AG09319 (cell line): ENCODE measurements around the gene CCDC116.
"Not testable (repeated sequence)": the region's sequence is repeated elsewhere in the genome, so short reads cannot be mapped to it uniquely, and the experiment has no call there.

Experiments
- DNase-seq: peaks from one replicate; pipeline ENCODE4 v3.0.0-alpha.2; 2010; ENCODE audit warnings: low read depth; ENCODE audit errors: extremely low read depth
- CTCF ChIP-seq: IDR thresholded peaks from 2 replicates; pipeline ENCODE4 v1.5.1; 2011; ENCODE audit warnings: low read depth, mild to moderate bottlenecking, inconsistent platforms, low read length, moderate library complexity

Gene CCDC116

GRCh38 chr22:21591695-21592094 is 40.9 kb upstream of the CCDC116 start:
- TF ChIP-seq CTCF: no peak
- DNase-seq: no peak

DNA sequence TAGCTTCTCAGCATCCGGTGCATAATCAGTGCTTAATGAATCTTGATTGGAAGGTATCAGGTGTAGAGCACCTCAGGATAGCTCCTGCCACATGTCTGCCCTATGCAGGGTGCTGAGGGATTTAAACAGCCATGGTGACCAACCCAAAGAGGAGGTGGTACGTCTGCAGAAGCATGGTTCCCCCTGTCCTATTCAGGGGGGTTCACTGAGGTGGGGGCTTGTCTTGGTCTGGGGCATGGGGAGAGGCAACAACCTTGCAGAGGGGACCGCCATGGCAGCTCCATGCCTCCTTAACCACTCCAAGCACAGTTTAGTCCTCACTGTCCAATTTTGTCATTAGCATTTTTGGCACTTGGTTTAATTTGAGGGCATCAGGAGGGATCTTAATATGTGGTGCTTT is 40.1 kb upstream of the CCDC116 start:
- DNase-seq: no peak
- no peak for TF ChIP-seq CTCF

- no peak for DNase-seq
Measured at GRCh38 chr22:21593406-21594232, 38.9 kb upstream of the CCDC116 start.

DNA sequence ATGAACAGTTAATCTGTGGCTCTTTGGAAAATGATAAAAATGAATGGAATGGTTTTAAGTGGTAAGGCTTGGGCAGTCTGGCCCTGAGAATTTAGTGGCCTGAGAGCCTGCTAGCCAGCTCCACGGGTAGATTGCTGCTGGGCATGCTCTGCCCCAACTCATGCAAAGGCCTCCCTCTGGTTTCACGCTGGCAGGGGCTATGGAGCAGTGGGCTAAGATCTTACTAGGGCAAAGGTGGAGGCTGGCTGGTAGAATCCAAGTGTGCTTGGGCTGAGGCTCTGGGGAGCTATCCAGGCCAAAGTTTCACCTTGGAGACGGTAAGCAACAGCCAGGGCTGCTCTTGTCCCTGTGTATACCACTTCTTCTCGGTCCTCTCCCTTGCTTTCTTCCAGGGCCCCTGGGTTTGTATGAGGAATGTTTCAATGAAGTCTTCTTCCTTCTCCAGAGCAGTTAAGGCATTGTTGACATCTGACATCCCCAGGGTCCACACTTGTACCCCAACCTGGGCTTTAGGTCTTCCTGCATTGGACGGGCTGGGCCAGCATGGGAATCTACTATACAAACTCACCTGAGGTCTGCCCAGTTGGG is 37.6 kb upstream of the CCDC116 start:
- no peak for TF ChIP-seq CTCF
- DNase-seq: no peak

More at GRCh38 chr22:21593406-21594232, 38.9 kb upstream of the CCDC116 start:
- no peak; the same call in 1 of the 2 replicates for TF ChIP-seq CTCF

DNA sequence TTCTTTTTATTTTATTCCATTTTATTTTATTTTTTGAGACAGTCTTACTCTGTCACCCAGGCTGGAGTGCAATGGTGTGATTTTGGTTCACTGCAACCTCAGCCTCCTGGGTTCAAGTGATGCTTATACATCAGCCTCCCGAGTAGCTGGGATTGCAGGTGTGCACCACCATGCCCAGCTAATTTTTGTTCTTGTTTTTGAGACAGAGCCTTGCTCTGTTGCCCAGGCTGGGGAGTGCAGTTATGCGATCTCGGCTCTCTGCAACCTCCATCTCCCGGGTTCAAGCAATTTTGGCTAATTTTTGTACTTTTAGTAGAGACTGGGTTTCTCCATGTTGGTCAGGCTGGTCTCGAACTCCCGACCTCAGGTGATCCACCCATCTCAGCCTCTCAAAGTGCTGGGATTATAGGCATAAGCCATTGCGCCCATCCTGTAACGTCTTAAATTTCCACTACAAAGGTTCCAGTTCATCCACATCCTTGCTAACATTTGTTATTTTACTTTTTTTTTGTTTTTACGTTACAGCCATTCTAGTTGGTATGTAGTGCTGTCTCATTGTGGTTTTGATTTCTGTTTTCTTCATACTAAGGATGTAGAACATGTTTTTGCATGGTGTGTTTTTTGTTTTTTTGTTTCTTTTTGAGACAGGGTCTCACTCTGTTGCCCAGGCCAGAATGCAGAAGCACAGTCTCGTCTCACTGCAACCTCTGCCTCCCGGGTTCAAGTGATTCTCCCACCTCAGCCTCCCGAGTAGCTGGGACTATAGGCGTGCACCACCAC is 36.0 kb upstream of the CCDC116 start:
- DNase-seq: not testable (repeated sequence)

- DNase-seq: no peak
- no peak for TF ChIP-seq CTCF
Measured at GRCh38 chr22:21598302-21598701, 34.3 kb upstream of the CCDC116 start.

DNA sequence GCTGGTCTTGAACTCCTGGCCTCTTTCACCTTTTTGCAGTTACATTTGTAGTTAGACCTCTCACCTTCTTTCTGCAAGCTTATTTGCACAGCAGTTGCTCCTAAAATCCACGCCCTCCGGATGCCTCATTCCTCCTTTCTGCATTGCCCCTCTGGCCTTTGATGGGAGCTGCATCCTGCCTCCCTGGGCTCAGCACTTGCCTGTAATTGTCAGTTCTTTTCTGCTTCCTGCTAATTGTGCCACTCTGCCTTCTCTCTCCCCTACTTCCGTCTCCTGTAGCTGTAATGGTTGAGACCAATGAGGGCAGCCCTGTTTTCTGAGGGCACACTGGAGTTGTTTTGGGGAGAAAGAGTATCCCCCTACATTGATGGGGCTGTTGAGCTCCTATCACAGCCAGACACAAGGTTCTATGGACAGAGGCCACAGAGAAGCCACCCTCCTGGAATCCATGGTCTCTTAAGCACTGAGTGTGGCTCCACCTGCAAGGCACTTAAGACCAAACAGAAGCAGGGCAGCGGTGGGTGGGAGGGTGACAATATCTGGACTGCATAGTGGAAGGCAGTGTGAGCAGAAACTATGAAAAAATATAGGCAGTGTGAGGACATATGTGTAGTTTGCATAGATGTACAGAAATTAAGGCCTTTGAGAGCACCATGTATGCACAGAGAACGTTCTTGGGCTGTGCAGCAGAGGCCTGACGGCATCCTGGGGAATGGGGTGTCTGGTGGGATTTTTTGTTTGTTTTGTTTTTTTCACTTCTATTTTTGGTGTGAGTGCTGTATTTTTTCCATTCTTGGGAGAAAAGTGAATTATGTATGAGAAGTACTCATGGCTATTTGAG is 33.3 kb upstream of the CCDC116 start:
- TF ChIP-seq CTCF: no peak
- DNase-seq: no peak
